ENCODE results near the gene DSG1. TPM values are rescaled to one million over a fixed set of nuclear protein-coding genes. Genes with fewer than 3 reads are reported as not detected.

Gene DSG1
- total and polyA plus RNA-seq, 2 of the 13 experiments (the other 11 are each of a cell fraction or from before 2014, with no cell fraction given) = 0.04 TPM; not detected in 1

DNA sequence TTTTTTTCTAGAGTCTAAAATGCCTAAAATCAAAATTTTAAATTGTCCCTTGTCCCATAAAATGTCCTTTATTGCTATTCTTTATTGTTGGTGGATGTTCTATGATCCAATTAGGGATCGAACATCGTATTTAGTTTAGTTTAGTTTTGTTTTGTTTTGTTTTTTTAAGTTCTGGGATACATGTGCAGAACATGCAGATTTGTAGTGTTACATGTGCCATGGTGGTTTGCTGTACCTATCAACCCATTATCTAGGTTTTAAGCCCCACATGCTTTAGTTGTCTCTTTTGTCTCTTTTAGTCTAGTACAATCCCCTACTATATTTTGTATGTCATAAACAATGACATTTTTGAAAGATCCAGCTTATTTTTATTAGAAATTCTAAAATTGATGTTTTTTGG lies 8.8 kb upstream of the DSG1 start:
- POLR2A ChIA-PET = no interaction called here
- Histone ChIP-seq H3K4me2 (ENCODE audit: low read depth, low read length) (no peak overlapping the region), H3K27ac (ENCODE audit: extremely low read length, insufficient read depth, low read length) (no peak overlapping the region), H3K4me1 (ENCODE audit: insufficient read depth, low read length) (no peaks in the 10 kb centered on the region), H3K79me2 (ENCODE audit: insufficient read depth, low read length) (no peaks in the 10 kb centered on the region), H3K36me3 (replicated peaks in 1 of 2; ENCODE audit: control insufficient read depth in 1 of 2, insufficient read depth in 2 of 2, low read length in 2 of 2) (no peaks in the 10 kb centered on the region), H3K9me3 (ENCODE audit: low read length) (no peaks in the 10 kb centered on the region), H3K4me3 (replicated peaks in 1 of 3; ENCODE audit: insufficient read depth in 1 of 3, low read depth in 2 of 3, low read length in 3 of 3) (no peak overlapping the region), H3K9ac (ENCODE audit: insufficient read depth, low read depth, low read length) (no peak overlapping the region), H3K27me3 (ENCODE audit: control insufficient read depth in 1 of 2, insufficient read depth in 2 of 2, low read length in 2 of 2) (no peaks in the 10 kb centered on the region; a peak in 1 of 5 replicates), H4K20me1 (ENCODE audit: insufficient read depth, low read length) (no peaks in the 10 kb centered on the region), H2AFZ (ENCODE audit: low read length) (no peak overlapping the region)
- no peak for ATAC-seq
- CTCF ChIA-PET (ENCODE audit: low intra/inter-chr PET ratio, low total read pairs) = no interaction called here
- no peak for DNase-seq (ENCODE audit: low spot score)
- no peak for FAIRE-seq
- intact Hi-C loops (cut with micrococcal nuclease; ENCODE audit: unreplicated experiment) (no loop called here), in situ Hi-C loops (cut with HindIII; ENCODE audit: extremely low pct_ligation_motif_present, low pct_unique_long_range_greater_than_20kb) (no loop called here)
- WGBS (ENCODE audit: low lambda C conversion rate) = 2% methylated on average over 2 of the region's 2 CpGs
- no peak for TF ChIP-seq USF2 (IDR thresholded peaks at IDR 0.05; ENCODE audit: low read depth, low read length)
- no peak for TF ChIP-seq USF2 (CRISPR knock-in tag; IDR thresholded peaks at IDR 0.05; ENCODE audit: borderline replicate concordance)
- TF ChIP-seq, protein P1, sequence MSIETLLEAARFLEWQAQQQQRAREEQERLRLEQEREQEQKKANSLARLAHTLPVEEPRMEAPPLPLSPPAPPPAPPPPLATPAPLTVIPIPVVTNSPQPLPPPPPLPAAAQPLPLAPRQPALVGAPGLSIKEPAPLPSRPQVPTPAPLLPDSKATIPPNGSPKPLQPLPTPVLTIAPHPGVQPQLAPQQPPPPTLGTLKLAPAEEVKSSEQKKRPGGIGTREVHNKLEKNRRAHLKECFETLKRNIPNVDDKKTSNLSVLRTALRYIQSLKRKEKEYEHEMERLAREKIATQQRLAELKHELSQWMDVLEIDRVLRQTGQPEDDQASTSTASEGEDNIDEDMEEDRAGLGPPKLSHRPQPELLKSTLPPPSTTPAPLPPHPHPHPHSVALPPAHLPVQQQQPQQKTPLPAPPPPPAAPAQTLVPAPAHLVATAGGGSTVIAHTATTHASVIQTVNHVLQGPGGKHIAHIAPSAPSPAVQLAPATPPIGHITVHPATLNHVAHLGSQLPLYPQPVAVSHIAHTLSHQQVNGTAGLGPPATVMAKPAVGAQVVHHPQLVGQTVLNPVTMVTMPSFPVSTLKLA (IDR thresholded peaks at IDR 0.05) = peak; percentile 92
- no peak for TF ChIP-seq HMG20B (CRISPR knock-in tag; conservative IDR thresholded peaks at IDR 0.05)
- TF ChIP-seq ZMYM4 (CRISPR knock-in tag; IDR thresholded peaks at IDR 0.05) = no peak
- TF ChIP-seq, protein P2, sequence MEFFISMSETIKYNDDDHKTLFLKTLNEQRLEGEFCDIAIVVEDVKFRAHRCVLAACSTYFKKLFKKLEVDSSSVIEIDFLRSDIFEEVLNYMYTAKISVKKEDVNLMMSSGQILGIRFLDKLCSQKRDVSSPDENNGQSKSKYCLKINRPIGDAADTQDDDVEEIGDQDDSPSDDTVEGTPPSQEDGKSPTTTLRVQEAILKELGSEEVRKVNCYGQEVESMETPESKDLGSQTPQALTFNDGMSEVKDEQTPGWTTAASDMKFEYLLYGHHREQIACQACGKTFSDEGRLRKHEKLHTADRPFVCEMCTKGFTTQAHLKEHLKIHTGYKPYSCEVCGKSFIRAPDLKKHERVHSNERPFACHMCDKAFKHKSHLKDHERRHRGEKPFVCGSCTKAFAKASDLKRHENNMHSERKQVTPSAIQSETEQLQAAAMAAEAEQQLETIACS (CRISPR knock-in tag; IDR thresholded peaks at IDR 0.05) = no peak
- TF ChIP-seq ZNF567 (CRISPR knock-in tag; IDR thresholded peaks at IDR 0.05; ENCODE audit: borderline replicate concordance) = no peak
- no TSS peak for BruUV-seq (replicated peaks)
